Fibroblast of skin of left biceps (primary cell): Measurements from ENCODE around the gene RASGEF1B.
"Not testable (repeated sequence)": the region's sequence is repeated elsewhere in the genome, so short reads cannot be mapped to it uniquely, and the experiment has no call there.

Experiments used
- DNase-seq, 2 experiments: peaks; one replicate each; pipeline ENCODE4 v3.0.0-alpha.2; 2013; ENCODE audit warnings: low read depth in 2 of 2

RASGEF1B gene

GRCh38 chr4:81498551-81499099 is 26.9 kb upstream of the RASGEF1B start:
- DNase-seq = no peak

- no peak for DNase-seq
Observed at GRCh38 chr4:81498046-81498445, 26.3 kb upstream of the RASGEF1B start.

- no peak for DNase-seq
Observed at GRCh38 chr4:81495345-81495744, 23.6 kb upstream of the RASGEF1B start.

- no peak for DNase-seq
Observed at GRCh38 chr4:81494031-81494431, 22.3 kb upstream of the RASGEF1B start.

- no peak for DNase-seq
Observed at GRCh38 chr4:81492606-81493230, 21.0 kb upstream of the RASGEF1B start.

- DNase-seq = no peak
Observed at GRCh38 chr4:81491943-81492342, 20.2 kb upstream of the RASGEF1B start.

GRCh38 chr4:81490403-81491160 is 18.9 kb upstream of the RASGEF1B start:
- DNase-seq = no peak

GRCh38 chr4:81486502-81486901 is 14.8 kb upstream of the RASGEF1B start:
- DNase-seq = no peak

- no peak for DNase-seq
Observed at GRCh38 chr4:81485310-81485980, 13.7 kb upstream of the RASGEF1B start.

- DNase-seq = no peak
Observed at GRCh38 chr4:81482326-81482725, 10.6 kb upstream of the RASGEF1B start.

- no peak for DNase-seq
Observed at GRCh38 chr4:81481151-81481550, 9.4 kb upstream of the RASGEF1B start.

GRCh38 chr4:81479573-81479972 is 7.9 kb upstream of the RASGEF1B start:
- DNase-seq = not testable (repeated sequence)

- DNase-seq = not testable (repeated sequence)
Observed at GRCh38 chr4:81473331-81474265, 1.9 kb upstream of the RASGEF1B start.

GRCh38 chr4:81472281-81473182 is 825 bp upstream of the RASGEF1B start:
- no peak for DNase-seq

- DNase-seq = no peak
Observed at GRCh38 chr4:81471298-81471587, 464 bp downstream of the RASGEF1B start.

GRCh38 chr4:81470456-81471297 is 1.0 kb downstream of the RASGEF1B start:
- no peak for DNase-seq

GRCh38 chr4:81469781-81470455 is 1.8 kb downstream of the RASGEF1B start:
- no peak for DNase-seq

GRCh38 chr4:81468678-81469077 is 3.0 kb downstream of the RASGEF1B start:
- no peak for DNase-seq

- DNase-seq = no peak
Observed at GRCh38 chr4:81467672-81467964, 4.1 kb downstream of the RASGEF1B start.
